ENCODE data around the gene FAHD1.
"Not testable (repeated sequence)": the region's sequence is repeated elsewhere in the genome, so short reads cannot be mapped to it uniquely, and the experiment has no call there.

The FAHD1 gene

GRCh38 chr16:1794908-1795666, 31.9 kb upstream of the FAHD1 start:
- no peaks in the 10 kb centered on the region for H3K9me2 ChIP-seq (replicated peaks; ENCODE audit: insufficient read depth, low read length)
- peaks cover 8% of the 10 kb centered on the region; the same call in 1 of the 2 replicates for H3K9me3 ChIP-seq (ENCODE audit: insufficient read depth, low read length)
- no peak overlapping the region for H3K4me3 ChIP-seq (ENCODE audit: insufficient read depth, low read length, poor library complexity, severe bottlenecking)
- H3K9ac ChIP-seq (ENCODE audit: low read length), result no peak overlapping the region
- no peaks in the 10 kb centered on the region for H3K79me2 ChIP-seq (ENCODE audit: insufficient read depth, low read length)
- no peak overlapping the region for H3K4me2 ChIP-seq (ENCODE audit: low read depth, low read length, poor library complexity, severe bottlenecking)
- H3F3A ChIP-seq (ENCODE audit: insufficient read depth), result no peaks in the 10 kb centered on the region
- H2AFZ ChIP-seq (ENCODE audit: low read depth, low read length, severe bottlenecking), result no peak overlapping the region
- no peaks in the 10 kb centered on the region for H4K20me1 ChIP-seq (ENCODE audit: low read depth, low read length)
- no peaks in the 10 kb centered on the region for H3K27me3 ChIP-seq (ENCODE audit: low read length)
- H3K27ac ChIP-seq (ENCODE audit: low read depth, low read length), result no peak overlapping the region
- no peaks in the 10 kb centered on the region for H3K36me3 ChIP-seq (ENCODE audit: low read length)
- TF ChIP-seq EZH2phosphoT487 (conservative IDR thresholded peaks at IDR 0.05; ENCODE audit: low read length), result no peak
- TF ChIP-seq CTCF (IDR thresholded peaks at IDR 0.05; ENCODE audit: insufficient read depth, low read length, poor library complexity, severe bottlenecking), result no peak

GRCh38 chr16:1799263-1799662, 27.7 kb upstream of the FAHD1 start:
- not testable (repeated sequence) for H3K4me2 ChIP-seq (ENCODE audit: low read depth, low read length, poor library complexity, severe bottlenecking); H3K36me3 ChIP-seq (ENCODE audit: low read length); H3F3A ChIP-seq (ENCODE audit: insufficient read depth); H3K79me2 ChIP-seq (ENCODE audit: insufficient read depth, low read length); H4K20me1 ChIP-seq (ENCODE audit: low read depth, low read length); H3K9me3 ChIP-seq (ENCODE audit: insufficient read depth, low read length); H2AFZ ChIP-seq (ENCODE audit: low read depth, low read length, severe bottlenecking); H3K27me3 ChIP-seq (ENCODE audit: low read length); H3K4me3 ChIP-seq (ENCODE audit: insufficient read depth, low read length, poor library complexity, severe bottlenecking); H3K9me2 ChIP-seq (replicated peaks; ENCODE audit: insufficient read depth, low read length); H3K9ac ChIP-seq (ENCODE audit: low read length); H3K27ac ChIP-seq (ENCODE audit: low read depth, low read length)

GRCh38 chr16:1800701-1801100, 26.3 kb upstream of the FAHD1 start:
- H3F3A ChIP-seq (ENCODE audit: insufficient read depth), result no peaks in the 10 kb centered on the region
- H3K9me3 ChIP-seq (ENCODE audit: insufficient read depth, low read length), result peaks cover 8% of the 10 kb centered on the region; the same call in 1 of the 2 replicates
- no peak overlapping the region for H2AFZ ChIP-seq (ENCODE audit: low read depth, low read length, severe bottlenecking)
- H3K36me3 ChIP-seq (ENCODE audit: low read length), result no peaks in the 10 kb centered on the region
- no peak for TF ChIP-seq CTCF (IDR thresholded peaks at IDR 0.05; ENCODE audit: insufficient read depth, low read length, poor library complexity, severe bottlenecking)
- TF ChIP-seq EZH2phosphoT487 (conservative IDR thresholded peaks at IDR 0.05; ENCODE audit: low read length), result no peak
- H3K27me3 ChIP-seq (ENCODE audit: low read length), result no peaks in the 10 kb centered on the region
- no peaks in the 10 kb centered on the region for H3K79me2 ChIP-seq (ENCODE audit: insufficient read depth, low read length)
- H3K4me2 ChIP-seq (ENCODE audit: low read depth, low read length, poor library complexity, severe bottlenecking), result no peak overlapping the region
- no peak overlapping the region for H3K27ac ChIP-seq (ENCODE audit: low read depth, low read length)
- H3K9me2 ChIP-seq (replicated peaks; ENCODE audit: insufficient read depth, low read length), result no peaks in the 10 kb centered on the region
- H4K20me1 ChIP-seq (ENCODE audit: low read depth, low read length), result no peaks in the 10 kb centered on the region
- H3K4me3 ChIP-seq (ENCODE audit: insufficient read depth, low read length, poor library complexity, severe bottlenecking), result no peak overlapping the region
- no peak overlapping the region for H3K9ac ChIP-seq (ENCODE audit: low read length)

GRCh38 chr16:1807626-1808025, 19.4 kb upstream of the FAHD1 start:
- Histone ChIP-seq H3K4me2 (ENCODE audit: low read depth, low read length, poor library complexity, severe bottlenecking) (no peak overlapping the region), H3K79me2 (ENCODE audit: insufficient read depth, low read length) (no peaks in the 10 kb centered on the region), H3K27ac (ENCODE audit: low read depth, low read length) (no peak overlapping the region), H3K9ac (ENCODE audit: low read length) (no peak overlapping the region), H3K9me3 (ENCODE audit: insufficient read depth, low read length) (no peaks in the 10 kb centered on the region), H3K4me3 (ENCODE audit: insufficient read depth, low read length, poor library complexity, severe bottlenecking) (no peak overlapping the region), H2AFZ (ENCODE audit: low read depth, low read length, severe bottlenecking) (no peak overlapping the region), H3F3A (ENCODE audit: insufficient read depth) (no peaks in the 10 kb centered on the region), H4K20me1 (ENCODE audit: low read depth, low read length) (no peaks in the 10 kb centered on the region), H3K9me2 (replicated peaks; ENCODE audit: insufficient read depth, low read length) (no peaks in the 10 kb centered on the region), H3K36me3 (ENCODE audit: low read length) (no peaks in the 10 kb centered on the region), H3K27me3 (ENCODE audit: low read length) (no peaks in the 10 kb centered on the region)
- TF ChIP-seq CTCF (IDR thresholded peaks at IDR 0.05; ENCODE audit: insufficient read depth, low read length, poor library complexity, severe bottlenecking) (no peak), EZH2phosphoT487 (conservative IDR thresholded peaks at IDR 0.05; ENCODE audit: low read length) (no peak)
